IPS DF 4.7 (cell line): ENCODE data around the gene TSC22D1.
"Not testable (repeated sequence)": the region's sequence is repeated elsewhere in the genome, so short reads cannot be mapped to it uniquely, and the experiment has no call there.

Source experiments
- DNase-seq: peaks from one replicate; pipeline ENCODE4 v3.0.0-alpha.2; 2013; ENCODE audit warnings: low spot score; ENCODE audit errors: extremely low read depth

The TSC22D1 gene

DNA sequence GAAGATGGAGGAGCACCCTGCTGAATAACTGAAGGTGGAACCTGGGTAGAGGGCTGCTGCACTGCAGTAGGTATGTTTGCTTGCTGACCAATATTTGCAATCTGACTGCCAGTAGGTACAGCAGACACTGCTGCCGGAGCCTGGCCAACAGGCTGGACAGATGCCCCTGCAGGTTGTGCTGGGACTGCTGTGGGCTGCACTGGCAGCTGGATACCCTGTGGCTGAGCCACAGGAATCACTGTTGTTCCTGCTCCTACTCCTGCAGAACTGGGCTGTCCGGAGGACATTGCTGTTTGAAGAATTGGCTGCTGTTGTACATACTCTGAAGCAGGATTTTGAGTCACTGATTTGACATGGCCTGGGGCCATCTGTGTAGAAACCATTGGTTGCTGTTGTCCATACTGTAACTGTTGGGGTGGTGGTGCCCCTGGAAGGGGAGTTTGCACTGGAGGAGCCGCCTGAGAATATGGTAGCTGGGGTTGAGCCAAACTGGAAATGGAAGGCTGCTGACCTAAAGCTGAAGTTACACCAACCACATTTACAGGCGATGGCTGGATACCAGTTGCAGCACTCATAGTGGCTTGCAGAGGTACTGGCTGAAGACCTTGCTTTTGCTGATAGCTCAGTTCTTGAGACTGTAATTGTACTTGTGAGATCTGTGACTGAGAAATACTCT is 2.2 kb downstream of the TSC22D1 start:
- no peak for DNase-seq

DNA sequence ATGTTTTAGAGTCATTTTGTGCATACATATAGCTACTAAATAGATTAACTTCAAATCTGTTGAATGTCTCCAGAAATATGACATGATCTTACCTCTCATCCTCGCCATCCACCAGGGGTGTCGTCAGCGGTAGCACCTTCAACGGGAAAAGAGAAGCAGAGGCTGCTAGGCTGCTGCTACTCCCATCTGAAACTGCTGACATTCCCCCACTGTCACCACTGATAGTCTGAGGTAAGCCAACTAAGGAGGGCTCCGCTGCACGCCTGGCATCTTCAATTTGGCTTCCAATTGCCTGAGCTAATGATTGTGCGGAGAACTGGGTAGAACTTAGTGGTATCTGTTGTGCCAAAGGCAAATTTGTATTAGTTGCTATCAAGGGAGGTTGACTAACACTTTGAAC is 3.1 kb downstream of the TSC22D1 start:
- DNase-seq, result no peak

- no peak for DNase-seq
Measured at GRCh38 chr13:44566601-44567000, 9.5 kb downstream of the TSC22D1 start.

GRCh38 chr13:44565881-44566280 is 10.2 kb downstream of the TSC22D1 start:
- no peak for DNase-seq

DNA sequence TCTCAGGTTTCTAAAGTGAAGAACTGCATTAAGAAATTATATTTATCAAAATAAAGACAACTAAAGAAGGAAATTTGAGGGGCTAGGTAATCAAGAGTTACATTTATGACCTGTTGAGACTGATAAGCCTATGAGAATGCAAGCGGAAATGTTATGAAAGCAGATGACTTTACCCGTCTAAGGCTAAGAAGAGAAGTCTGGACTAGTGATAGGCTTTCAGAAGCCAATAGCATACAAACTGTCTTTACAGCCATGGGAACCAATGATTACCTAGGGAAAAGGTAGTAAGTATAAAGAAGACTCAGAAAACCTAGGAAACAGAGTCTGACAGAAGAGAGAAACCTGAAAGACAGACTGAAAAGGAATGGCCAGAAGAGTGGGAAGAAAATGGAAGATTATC is 11.2 kb downstream of the TSC22D1 start:
- DNase-seq, result no peak

- DNase-seq, result not testable (repeated sequence)
Measured at GRCh38 chr13:44562853-44563252, 13.3 kb downstream of the TSC22D1 start.

- DNase-seq, result no peak
Measured at GRCh38 chr13:44561351-44561750, 14.8 kb downstream of the TSC22D1 start.

- DNase-seq, result no peak
Measured at GRCh38 chr13:44557986-44558385, 18.1 kb downstream of the TSC22D1 start.

GRCh38 chr13:44555207-44555606 is 20.9 kb downstream of the TSC22D1 start:
- DNase-seq, result no peak

DNA sequence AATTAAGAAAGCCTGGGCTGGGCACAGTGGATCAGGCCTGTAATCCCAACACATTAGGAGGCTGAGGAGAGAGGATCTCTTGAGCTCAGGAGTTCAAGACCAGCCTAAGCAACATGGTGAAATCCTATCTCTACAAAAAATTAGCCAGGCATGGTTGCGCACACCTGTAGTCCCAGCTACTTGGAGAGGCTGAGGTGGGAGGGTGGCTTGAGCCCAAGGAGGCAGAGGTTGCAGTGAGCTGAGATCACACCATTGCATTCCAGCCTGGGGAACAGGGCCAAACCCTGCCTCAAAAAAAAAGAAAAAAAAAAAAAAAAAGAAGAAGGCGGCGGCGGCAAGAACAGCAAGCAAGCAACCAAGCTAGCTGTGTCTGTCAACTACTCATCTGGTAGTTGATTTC is 26.7 kb downstream of the TSC22D1 start:
- DNase-seq, result no peak

DNA sequence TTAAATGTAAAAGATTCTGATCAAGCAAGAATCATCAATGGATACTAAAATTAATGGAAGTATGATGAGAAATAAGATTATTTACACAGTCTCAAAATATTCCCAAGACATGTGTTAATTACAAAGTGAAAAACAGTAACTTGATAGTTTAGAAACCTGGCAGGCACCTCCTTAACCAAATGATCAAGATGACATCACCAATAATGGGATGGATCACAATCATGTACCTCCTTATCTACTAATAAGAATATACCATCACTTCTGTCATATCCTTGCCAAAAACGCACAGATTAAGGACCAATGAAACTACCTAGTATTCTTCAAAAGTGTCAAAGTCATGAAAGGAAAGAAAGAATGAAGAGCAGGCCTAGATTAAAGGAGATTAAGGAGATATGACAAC is 30.0 kb downstream of the TSC22D1 start:
- no peak for DNase-seq

- no peak for DNase-seq
Measured at GRCh38 chr13:44543369-44543768, 32.8 kb downstream of the TSC22D1 start.

GRCh38 chr13:44542361-44542760 is 33.8 kb downstream of the TSC22D1 start:
- DNase-seq, result no peak

- DNase-seq, result no peak
Measured at GRCh38 chr13:44541601-44542000, 34.5 kb downstream of the TSC22D1 start.

- no peak for DNase-seq
Measured at GRCh38 chr13:44540761-44541434, 35.2 kb downstream of the TSC22D1 start.

- no peak for DNase-seq
Measured at GRCh38 chr13:44537248-44537647, 38.9 kb downstream of the TSC22D1 start.

GRCh38 chr13:44523146-44524015 is 52.7 kb downstream of the TSC22D1 start:
- no peak for DNase-seq

DNA sequence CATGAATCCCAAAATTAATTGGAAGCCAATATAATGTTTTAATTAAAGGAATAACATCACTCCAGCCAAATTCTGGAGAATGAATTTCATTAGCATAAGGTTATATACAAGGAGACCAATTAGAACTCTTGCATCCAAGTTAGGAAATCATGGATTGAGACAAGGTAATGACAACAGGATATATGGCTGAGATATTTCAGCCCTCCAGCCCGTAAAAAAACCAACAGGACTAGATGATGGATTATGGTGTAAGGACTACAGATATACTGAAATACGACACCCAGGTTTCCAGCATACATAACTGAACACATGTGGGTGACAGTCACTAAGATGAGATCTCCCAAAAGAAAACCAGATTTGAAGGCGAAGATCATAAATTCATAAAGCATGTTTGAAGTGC is 56.5 kb downstream of the TSC22D1 start:
- DNase-seq, result no peak

DNA sequence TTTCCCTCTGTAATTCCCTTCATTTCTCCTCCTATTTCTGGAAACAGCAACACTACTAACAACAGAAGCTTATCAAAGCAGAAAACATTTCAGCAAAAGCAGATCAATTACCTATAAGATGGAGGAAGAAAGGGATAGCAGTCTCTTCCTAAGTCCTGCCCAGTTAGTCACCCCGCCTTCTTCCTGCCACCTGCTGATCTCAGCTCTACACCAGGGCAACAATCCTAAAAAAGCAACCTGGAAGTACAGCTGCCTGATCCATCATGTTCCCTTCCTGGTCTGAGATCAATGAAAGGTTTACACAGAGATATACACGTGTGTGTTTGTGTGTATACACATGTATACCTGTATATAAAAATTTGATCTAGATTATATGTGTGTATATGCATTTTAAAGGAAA is 59.4 kb downstream of the TSC22D1 start:
- no peak for DNase-seq

GRCh38 chr13:44514278-44514677 is 61.9 kb downstream of the TSC22D1 start:
- DNase-seq, result no peak

DNA sequence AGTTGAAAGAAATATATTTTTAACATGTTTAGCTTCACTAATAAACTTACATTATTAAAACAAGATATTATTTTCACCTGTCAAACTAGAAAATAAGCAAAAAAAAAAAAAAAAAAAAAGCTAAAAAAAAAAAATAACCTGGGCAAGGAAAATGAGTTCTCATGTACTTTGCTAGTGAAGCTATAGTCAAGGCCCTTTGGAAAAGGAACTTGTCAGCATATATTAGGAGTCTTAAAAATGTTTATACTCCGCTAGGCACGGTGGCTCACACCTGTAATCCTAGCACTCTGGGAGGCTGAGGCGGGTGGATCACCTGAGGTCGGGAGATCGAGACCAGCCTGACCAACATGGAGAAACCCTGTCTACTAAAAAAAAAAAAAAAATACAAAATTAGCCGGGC is 66.3 kb downstream of the TSC22D1 start:
- DNase-seq, result not testable (repeated sequence)

- DNase-seq, result no peak
Measured at GRCh38 chr13:44508562-44509077, 67.5 kb downstream of the TSC22D1 start.
